PC-3 (cell line): Measurements from ENCODE around the gene SDK2.

Experiments
- EZH2 ChIP-seq: fragments of 300-600 bp; sonication (generic); IDR thresholded peaks from one replicate; pipeline ENCODE4 v1.6.1; 2017; ENCODE audit warnings: antibody characterized with exemption, mild to moderate bottlenecking, low read length; ENCODE audit not compliant: unreplicated experiment
- TF ChIP-seq, protein P1 (sequence below): fragments of 300-600 bp; sonication (generic); conservative IDR thresholded peaks from 2 replicates; pipeline ENCODE4 v1.5.1; 2017; ENCODE audit warnings: antibody characterized with exemption, low read depth, mild to moderate bottlenecking, low read length

DNA sequence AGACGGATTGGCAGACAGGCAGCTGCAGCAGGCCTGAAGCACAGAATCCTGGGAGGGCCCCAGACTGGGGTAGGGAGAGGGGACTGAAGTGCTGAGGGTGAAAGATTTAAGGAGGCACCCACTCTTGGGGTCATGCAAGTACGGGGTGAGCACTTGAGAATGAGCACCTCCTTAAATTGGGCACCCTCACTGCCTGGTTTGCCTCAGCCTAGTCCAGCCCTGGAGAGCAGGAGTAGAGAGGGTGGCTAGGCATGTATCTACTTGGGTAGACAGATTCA, 178.4 kb downstream of the SDK2 start:
- no peak for TF ChIP-seq EZH2
- TF ChIP-seq, protein P1, sequence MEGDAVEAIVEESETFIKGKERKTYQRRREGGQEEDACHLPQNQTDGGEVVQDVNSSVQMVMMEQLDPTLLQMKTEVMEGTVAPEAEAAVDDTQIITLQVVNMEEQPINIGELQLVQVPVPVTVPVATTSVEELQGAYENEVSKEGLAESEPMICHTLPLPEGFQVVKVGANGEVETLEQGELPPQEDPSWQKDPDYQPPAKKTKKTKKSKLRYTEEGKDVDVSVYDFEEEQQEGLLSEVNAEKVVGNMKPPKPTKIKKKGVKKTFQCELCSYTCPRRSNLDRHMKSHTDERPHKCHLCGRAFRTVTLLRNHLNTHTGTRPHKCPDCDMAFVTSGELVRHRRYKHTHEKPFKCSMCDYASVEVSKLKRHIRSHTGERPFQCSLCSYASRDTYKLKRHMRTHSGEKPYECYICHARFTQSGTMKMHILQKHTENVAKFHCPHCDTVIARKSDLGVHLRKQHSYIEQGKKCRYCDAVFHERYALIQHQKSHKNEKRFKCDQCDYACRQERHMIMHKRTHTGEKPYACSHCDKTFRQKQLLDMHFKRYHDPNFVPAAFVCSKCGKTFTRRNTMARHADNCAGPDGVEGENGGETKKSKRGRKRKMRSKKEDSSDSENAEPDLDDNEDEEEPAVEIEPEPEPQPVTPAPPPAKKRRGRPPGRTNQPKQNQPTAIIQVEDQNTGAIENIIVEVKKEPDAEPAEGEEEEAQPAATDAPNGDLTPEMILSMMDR: no peak
